Activated CD8-positive, alpha-beta memory T cell treated with anti-CD3 and anti-CD28 coated beads, Interleukin-2, amount 50 U/mL, for 4 hours (primary cell): ENCODE data around the gene RACGAP1.
A peak's percentile ranks its signal among the peaks of the same experiment; 100 is the strongest.

Source experiments
- DNase-seq: peaks from one replicate; pipeline ENCODE4 v3.0.0-alpha.2; 2020

Gene RACGAP1

DNA sequence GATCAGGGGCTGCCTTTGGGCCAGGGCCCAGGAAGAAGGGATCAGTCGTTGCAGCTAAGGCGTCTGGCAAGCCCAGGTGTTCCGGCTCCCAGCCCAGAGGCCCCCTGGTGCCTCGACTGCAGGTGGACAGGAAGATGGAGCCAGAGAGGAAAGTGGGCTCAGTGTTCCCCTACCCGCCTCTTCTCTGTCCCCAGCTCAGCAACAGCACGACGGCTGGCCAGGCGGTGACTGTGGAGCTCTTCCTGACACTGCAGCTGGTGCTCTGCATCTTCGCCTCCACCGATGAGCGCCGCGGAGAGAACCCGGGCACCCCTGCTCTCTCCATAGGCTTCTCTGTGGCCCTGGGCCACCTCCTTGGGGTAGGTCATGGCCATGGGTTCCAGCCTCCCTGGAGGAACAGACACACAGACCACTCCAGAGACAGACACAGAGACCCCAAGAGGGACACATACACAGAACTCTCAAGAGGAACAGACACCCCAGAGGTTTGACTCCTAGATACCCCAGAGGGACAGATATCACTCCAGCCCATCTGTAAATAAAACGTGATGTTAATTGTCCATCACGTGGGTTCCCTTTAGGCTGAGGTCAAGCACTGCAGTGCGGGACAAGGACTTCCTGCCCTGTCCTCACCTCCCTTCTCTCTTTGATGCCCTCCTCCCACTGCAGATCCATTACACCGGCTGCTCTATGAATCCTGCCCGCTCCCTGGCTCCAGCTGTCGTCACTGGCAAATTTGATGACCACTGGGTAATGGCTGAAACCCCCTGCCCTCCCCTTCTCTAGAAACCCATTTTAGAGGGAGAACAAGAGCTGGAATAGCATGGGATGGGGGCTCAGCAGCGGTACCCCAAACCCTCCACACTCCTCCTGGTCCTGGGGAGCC lies 71.1 kb downstream of the RACGAP1 start:
- no peak for DNase-seq

DNA sequence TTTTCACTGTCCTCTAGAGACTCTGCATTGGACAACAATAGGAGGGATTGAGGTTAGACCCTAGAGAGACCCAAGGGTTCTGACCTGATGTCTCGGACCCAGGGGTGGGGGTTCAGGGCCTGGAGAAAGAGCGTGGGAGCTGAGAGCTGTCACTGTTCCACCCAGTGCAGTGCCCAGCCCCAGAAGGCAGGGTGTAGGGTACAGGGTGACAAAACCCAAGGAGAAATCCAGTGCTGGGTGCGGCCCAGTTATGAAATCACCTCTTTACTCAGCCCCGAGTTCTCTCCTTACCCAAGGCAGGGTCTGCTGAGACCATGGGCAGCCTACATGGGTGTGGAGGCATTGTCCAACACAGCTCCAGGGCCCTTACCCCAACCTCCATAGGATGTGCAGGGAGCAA lies 72.1 kb downstream of the RACGAP1 start:
- DNase-seq: no peak

DNA sequence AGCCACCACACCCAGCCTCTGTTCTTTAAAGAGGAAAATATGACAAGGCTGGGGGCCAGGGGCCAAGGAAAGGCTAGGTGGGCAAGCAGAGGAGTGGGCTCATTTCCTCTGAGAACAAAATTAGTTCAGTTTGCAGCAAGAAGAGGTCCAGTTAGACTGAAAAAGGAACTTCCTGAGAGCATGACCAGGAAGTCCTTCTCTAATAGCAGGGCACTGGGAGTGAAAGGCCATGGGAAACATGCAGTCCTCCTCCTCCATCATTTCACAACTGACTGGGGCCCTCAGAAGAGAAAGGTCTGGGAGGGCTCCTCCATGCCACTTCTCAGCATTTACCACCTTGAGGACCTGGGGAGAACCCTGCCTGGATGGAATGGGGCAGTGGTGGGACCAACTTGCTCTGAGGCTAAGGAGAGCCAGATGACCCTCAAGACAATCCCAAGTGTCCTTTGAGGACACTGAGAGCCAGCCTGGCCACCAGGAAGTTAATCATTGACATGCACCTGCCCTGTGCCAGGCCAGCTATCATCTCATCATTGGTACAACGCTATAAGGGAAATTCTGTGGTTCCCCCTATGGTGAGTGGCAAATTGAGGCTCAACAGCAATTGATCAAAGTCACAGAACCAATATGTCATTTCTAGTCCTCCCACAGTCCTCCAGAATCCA lies 72.8 kb downstream of the RACGAP1 start:
- no peak for DNase-seq

DNA sequence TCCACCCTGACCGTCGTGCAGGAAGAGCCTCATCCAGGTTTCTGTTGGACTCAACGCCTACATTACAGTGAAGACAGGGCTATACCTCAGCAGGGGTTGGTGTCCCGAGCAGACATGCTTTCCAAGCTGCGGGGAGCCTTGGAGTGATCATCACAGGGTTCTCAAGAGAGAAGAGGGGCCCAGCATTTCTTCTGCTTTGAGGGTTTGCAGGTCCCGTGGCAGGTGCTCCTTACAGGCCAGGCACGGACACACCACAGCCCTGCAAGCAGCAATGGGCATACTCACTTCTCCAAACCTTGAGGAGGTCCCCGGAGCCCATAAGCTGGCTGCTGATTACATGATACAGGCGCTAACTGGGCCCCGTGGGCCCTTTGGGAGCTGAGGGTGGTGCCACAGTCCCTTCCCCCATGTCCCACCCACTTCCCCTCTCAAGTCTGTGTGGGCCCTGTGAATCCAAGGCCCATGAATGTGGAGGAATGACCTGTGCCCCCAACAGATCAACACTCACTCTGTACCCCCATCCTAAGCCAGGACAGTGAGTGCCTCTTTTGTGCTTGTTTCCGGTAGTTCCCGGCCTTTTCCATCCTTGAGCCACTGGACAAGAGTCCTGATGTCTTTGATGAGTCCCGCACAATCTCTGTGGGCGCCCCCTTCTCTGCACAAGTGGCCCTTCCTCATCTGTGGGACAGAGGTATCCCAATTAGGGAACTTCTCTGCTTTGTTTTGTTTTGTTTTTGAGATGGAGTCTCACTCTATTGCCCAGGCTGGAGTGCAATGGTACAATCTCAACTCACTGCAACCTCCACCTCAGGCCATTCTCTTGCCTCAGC lies 73.7 kb downstream of the RACGAP1 start:
- DNase-seq: no peak

DNA sequence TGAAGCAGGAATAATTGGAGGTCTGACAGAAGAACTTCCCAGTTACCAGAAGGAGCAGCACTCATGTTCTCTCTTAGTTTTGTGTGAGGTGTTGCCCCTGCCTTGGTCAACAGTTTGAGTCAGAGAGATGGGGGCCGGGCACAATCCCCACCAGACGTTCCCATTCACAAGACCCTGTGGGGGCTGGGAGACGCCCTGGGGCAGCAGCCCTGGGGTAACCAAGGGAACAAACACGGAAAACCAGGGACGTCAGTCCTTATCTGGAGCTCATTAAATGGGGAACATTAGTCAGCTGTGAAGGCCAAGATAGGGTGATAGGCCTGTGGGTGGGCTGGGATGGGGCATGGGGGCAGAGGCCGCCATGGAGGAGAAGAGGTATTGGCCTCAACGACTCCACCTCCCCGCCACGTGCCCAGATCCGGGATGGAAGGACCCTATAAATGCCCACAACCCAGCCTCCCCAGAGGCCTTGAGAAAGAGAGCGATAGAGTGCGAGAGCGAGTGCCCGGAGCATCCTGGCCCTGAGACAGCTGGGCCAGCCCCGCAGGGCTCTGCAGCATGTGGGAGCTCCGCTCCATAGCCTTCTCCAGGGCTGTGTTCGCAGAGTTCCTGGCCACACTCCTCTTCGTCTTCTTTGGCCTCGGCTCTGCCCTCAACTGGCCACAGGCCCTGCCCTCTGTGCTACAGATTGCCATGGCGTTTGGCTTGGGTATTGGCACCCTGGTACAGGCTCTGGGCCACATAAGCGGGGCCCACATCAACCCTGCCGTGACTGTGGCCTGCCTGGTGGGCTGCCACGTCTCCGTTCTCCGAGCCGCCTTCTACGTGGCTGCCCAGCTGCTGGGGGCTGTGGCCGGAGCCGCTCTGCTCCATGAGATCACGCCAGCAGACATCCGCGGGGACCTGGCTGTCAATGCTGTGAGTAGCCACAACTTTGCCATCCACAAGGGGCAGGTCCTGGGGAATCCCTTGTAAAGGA lies 74.7 kb downstream of the RACGAP1 start, which contains the start of gene AQP2:
AQP2 (plus strand) TSS at position 465 of the 979 bp plus-strand sequence; CDS start at position 559, 94 bp downstream.
- no peak for DNase-seq

DNA sequence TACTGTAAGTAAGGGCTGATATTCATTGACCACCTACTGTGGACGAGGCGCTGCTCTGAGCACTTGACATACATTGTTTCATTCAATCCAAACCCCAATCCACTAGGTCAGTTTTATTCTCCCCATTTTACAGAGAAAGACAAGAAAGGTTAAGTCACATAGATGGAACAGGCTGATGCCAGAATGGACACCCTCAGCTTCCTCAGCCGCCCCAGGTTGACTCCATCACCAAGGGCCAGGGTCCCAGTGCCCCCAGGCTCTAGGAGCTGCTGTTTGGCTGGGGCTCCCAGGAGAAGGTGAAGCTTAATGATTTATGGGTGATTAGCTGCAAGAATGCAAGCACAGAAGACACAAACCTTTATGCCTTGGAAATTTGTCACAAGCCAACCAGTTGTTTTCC lies 75.4 kb downstream of the RACGAP1 start:
- no peak for DNase-seq

DNA sequence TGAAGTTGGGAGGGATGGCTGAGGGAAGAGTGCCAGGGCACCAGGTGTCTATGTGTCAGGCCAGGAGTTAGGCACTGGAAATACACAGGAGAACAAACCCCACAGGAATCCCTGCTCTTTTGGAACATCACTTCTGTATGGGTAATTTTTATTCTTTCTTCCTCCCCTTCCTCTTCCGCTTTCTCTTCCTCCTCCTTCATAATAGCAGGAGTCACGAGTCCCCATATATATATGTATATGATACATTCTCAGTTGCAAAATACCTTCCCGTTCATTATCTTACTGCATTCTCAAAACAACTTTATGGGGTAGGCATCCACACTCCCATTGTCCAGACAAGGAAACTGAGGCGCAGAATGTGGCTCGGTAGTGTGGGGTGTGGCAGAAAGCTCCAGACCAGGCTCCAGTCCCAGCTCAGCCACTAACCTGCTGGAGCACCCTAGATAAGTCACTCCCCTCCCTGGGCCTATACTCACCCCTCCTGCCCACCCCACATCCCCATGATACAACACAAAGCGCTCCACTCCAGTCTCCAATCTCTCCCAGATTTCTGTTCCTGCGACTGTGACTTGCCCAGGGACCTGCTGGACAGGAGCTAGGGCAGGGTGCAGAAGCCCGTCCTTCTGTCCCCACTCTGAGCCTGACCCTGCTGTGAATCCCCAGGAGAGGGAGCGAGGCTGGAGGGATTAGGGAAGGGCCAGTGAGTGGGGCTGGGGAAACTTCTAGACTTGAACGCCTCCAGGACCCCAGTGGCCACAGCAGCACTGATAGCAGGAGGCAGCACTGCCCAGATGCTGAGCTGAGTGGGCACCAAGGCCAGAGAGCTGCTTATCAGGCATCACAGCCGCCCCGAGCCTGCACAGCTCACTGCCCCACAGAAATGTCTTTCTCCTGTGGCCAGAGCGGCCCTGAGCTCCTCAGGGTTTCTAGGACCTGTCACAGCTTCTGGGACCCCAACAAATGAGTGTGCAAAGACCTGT lies 76.1 kb downstream of the RACGAP1 start:
- DNase-seq: no peak

DNA sequence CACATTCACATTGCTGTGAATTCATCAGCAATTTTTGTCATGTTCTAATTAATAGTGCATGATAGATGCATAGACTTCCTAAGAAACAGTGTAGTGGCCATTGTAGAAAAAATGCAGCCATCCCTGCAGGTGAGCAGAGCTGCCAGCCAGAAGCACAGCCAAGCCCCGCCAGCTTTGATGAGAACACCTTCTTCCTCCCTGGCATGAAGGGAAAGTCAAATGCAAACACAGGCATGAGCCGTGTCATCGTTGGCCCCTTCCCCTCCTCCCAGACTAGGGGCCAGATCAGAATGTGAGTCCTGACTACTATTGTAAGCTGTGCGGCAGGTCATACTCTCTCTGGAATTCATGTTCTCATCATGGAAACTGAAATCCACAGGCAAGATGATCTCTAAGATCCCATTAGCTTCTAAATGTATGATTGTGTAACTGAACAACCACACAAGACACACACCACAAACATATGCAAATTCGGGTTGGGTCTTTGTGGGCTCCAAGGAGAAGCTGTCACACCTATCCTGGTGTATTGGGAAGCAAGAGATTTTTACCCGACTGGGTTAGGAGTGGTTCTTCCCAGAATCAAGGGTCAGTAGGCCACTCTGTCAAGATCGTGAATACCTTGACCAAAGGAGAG lies 77.6 kb downstream of the RACGAP1 start:
- DNase-seq: no peak

DNA sequence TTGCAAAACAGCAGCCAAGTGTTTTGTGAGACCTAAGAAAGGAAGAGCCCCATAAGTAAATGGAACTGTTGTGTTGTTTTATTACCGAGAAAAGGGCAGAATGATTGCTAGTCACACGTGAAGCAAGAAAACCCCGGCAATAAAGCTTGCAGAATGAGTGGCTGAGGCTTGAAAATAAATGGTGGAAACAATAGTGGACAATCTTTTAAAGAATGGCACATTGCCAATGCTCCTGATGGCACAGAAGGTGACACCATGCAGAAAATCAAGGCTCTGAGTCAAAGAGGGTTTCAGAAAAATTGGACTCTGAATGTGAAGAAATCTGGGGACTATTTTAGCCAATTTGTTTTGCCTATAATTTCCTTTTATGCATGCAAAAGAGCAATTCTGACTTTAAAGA lies 78.8 kb downstream of the RACGAP1 start:
- DNase-seq: no peak

DNA sequence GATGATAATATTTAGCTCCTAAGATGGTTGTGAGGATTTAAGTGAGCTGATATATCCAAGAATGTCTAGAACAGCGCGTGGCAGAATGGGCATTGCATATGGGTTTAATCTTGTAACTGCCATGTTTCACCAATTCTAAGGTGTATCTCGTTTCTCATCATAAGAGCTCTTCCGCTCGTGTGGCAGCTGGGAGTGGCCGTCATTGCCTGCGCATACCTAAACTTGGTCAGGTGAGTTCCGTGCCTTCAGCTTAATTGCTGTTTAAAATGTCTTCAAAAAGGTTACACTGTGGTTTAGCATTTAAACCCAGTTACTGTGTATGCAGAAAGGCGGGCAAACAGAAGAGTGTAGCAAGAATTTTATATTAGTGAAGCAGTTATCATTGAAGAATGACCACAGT lies 79.2 kb downstream of the RACGAP1 start:
- no peak for DNase-seq

DNA sequence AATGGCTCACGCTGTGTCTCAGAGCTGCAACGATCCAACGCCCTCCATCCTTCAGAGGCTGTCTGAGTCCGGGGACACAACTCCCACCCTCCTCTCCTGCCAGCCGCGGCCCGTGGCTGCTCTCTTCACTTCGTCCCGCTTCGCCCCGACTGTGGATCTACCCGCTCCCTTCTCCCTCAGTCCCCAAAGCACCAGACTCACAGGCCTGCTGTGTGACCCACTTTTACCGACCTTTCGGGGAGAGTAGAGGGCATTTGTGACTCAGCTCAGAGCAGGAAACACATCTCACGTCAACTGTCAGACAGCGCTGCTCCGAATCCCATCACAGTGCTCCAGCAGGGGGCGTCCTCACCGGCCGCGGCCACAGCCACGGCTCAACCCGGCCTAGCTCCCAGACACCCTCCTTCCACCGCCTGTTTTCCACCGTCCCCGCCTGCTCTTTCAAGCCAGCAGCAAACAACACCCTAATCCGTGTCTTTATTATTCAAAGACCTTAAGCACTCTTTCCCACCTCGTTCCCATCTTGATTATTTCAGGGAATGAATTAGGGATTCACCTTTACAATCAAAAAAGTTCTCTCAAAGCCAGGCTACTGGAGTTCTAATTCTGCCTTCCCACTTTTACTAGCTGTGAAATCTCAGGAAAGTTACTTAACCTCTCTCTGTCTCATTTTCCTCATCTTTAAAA lies 79.8 kb downstream of the RACGAP1 start:
- DNase-seq: peak; percentile 91

DNA sequence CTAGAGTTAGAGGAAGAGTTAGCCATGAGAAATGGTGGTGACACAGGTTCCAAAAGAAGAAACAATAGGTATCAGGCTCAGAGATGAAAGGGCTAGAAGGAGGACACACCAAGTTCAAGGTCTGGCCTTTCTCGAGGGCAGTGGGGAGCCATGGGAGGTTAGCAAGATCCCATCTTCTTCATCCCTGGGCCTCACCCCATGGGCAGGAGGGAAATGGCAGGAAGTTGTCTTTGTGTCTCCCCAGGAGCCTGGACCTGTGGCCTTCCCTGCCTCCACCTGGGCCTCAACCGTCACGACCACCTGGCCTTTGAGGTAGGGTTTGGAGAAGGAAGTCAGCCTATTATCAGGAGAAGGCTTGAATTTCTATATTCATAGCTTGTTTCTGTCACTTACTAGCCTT lies 80.6 kb downstream of the RACGAP1 start:
- DNase-seq: no peak

DNA sequence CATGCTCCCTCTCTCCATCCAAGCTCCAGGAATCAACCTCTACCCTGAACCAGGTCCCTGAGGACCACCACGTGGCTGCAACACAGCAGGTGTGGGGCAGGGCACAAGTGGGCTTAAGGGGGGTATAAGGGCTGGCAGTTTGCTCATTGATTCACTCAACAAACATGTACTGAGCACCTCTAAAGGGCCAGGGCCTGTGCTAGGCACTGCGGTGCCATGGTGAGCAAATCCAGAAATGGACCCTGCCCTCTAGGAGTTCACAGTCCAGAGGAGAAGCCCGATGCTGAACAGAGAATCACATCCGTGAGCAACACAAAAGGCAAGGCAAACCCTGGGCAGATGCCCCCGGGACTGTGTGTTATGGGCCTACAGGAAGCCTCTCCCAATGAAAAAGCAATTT lies 81.2 kb downstream of the RACGAP1 start:
- no peak for DNase-seq

DNA sequence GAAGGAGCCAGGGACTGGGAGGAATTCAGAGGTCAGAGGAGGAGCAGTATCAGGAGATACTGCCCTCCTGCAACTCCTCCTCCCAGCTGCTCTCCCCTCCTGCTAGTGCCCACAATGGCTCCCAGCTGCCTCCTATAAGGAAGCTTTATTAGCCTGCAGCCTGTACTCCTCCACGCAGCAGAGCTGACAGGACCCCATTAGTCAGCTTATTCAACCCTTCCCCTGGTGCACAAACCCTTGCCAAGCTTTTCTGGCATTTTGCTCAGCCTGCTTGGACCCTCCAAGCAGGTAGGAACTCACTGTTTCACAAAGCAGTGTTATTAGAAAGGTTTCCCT lies 81.7 kb downstream of the RACGAP1 start:
- DNase-seq: no peak

DNA sequence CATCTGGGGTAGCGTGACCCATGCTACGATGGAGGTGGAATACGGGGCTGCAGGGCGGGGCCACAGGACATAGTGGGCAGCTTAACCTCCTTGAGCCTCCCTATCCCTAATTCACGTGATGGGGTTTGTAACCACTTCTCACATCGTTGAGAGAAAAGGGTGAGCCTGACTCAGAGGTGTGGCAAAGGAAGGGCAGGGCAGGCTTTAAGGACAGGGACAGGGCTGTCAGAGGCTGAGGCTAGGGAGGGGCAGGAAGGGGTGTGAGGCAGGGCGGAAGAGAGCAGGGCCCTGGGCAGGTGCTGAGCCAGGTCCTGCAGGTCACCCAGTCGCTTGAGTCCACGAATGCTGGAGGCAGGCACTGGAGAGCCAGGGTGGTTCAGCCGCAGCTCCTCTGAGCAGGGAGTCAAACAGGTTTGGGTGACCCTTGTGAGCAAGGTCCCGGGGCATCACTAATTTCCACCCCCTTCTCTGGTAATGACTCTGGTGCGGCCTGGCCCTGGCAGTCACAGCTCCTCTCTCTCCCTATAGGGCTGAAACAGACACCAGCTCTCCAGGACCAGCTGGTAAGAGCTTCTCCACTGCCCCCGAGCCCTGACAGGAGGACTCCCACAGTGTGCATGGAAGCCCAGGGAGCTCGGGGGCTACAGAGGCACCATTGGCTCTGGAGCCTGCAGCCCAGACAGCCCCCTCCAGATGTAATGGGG lies 82.2 kb downstream of the RACGAP1 start:
- no peak for DNase-seq

DNA sequence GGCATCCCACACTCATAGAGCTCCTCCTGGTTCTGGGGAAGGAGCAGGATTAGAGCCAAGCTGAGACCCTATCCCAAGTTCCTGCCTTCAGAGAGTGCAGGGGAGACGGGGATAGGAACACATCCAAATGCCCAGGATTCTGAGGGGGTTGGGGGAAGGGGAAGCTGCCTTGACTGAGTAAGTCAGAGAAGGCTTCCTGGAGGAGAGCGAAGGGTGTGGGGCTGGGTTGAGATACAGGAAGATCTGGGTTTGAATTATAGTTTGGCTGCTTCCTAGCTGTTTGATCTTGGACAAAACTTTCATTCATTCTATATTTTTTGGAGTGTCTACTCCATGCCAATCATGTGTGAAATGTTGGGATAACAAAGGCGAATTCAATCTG lies 82.8 kb downstream of the RACGAP1 start:
- no peak for DNase-seq

DNA sequence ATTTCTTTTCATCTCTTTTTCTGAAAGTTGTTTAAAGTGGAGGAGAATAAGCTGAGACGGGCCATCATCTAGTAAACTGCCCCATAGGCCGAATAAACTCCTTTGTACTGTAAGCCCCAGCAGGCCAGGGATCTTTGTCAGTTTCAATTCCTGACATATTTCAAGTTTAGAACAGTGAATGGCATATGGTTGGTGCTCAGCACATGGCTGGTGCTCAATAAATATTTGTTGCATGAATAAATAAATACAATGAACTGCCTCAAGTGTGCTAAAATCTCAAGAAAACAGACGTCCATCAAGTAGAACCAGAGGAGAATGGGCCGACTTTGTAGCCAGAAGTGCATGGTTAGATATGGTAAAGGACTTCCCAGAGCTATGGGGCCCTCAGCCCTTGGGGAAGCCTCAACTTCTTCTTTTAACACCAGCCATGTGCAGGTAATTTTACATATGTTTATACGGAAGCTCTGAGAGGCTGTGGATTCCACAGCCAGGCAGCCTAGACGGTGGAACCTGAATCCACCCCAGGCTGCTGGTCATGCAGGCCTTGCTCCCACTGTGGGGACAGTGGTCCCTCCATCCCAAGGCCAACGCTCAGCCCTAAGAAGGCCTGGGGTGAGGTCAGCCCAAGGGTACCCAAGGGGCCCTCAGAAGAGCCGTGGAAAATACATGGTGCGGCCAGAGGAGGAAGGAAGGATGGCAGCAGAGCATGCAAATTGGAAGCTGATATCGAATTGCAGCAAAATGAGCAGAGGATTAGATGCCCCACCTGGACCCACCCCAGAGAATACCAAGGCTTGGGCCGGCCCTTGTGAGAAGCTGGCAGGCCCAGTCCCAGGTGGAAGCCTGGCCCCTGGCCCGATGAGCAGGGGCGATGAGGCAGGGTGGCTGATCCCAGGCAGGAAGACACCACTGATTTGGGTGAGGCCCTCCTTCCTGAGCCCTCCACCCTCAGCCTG lies 83.5 kb downstream of the RACGAP1 start:
- no peak for DNase-seq

DNA sequence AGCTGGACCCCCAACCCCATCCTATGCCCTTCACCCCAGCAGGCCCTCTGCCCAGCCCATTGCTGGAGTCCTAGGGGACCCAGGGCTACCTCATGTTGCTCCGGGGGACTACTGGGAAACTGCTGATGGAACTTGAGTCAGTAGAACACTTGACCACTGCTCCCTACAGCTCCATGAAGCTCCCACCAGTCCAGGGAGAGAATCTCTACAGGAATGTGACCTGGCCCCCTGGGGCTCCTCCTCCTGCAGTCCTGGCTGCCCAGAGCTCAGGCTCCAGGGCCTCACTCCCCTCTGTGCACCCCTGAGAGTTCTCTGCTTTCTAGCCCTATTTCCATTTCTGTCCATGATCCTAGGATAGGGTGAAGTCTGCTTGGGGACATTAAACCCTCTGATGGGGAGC lies 85.6 kb downstream of the RACGAP1 start:
- DNase-seq: no peak
